ENCODE data around the gene CNOT2. TPM values are rescaled to one million over a fixed set of nuclear protein-coding genes. Genes with fewer than 3 reads are reported as not detected.

The CNOT2 gene
- total RNA-seq, 1 experiment from 2014 or later, result 49.3 TPM

DNA sequence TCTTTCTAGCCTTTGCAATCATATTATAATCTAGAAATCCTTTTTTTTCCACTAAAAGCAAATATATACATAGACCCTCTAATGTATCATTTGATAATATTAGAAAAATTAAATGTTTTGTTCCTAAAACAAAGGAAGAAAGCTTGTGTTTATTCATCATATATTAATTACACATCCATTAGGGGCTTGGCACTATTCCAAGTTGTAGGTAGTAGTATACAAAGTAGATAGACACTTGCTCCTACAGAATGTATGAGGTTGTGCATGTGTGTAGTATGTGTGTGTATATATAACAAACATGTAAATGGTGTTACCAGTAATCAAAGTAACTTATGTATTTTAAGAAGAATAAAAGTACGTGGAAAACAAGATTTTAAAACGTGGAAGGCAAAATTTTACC lies 107.8 kb downstream of the CNOT2 start:
- TF ChIP-seq POLR2AphosphoS5 (IDR thresholded peaks at IDR 0.05; ENCODE audit: low read depth, low read length), result no peak
- TF ChIP-seq TCF7L2 (IDR thresholded peaks at IDR 0.05; ENCODE audit: low read depth, low read length), result no peak
- TF ChIP-seq SIN3A (IDR thresholded peaks at IDR 0.05; ENCODE audit: borderline replicate concordance, insufficient read depth, low read depth, low read length), result no peak
- intact Hi-C loops (cut with micrococcal nuclease; ENCODE audit: unreplicated experiment), result no loop called here
- no TSS peak for BruUV-seq (replicated peaks)

DNA sequence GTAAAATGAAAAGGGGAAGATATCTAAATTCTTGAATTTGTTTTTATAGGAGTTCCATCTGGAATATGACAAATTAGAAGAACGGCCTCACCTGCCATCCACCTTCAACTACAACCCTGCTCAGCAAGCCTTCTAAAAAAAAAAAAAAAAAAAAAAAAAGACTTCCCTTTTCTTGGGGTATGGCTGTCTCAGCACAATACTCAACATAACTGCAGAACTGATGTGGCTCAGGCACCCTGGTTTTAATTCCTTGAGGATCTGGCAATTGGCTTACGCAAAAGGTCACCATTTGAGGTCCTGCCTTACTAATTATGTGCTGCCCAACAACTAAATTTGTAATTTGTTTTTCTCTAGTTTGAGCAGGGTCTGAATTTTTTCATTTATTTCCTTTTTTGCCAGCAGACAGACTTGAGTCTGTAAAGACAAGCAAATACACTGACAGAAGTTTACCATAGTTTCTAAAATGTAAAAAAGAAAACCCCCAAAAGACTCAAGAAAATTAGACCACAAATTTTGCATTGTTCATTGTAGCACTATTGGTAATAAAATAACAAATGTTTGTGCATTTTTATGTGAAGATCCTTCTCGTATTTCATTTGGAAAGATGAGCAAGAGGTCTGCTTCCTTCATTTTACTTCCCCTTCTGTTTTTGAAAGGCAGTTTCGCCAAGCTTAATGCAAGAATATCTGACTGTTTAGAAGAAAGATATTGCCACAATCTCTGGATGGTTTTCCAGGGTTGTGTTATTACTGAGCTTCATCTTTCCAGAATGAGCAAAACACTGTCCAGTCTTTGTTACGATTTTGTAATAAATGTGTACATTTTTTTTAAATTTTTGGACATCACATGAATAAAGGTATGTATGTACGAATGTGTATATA lies 110.8 kb downstream of the CNOT2 start:
- DNase-seq (ENCODE audit: low read depth, low spot score), result no peak
- Histone ChIP-seq H3K27ac (ENCODE audit: low read length) (no peak overlapping the region), H3K4me1 (ENCODE audit: control insufficient read depth, insufficient read depth, low read length) (no peaks in the 10 kb centered on the region), H3K9me3 (ENCODE audit: control insufficient read depth, insufficient read depth, low read depth, low read length) (no peaks in the 10 kb centered on the region), H3K27me3 (ENCODE audit: control insufficient read depth, insufficient read depth, low read length) (no peaks in the 10 kb centered on the region), H3K4me3 (ENCODE audit: low read depth in 2 of 2, low read length in 2 of 2) (no peak overlapping the region), H3K36me3 (ENCODE audit: control insufficient read depth, insufficient read depth, low read length) (peaks cover 11% of the 10 kb centered on the region)
- intact Hi-C loops (cut with micrococcal nuclease; ENCODE audit: unreplicated experiment), result no loop called here
- TSS peak; percentile 20 for BruUV-seq (replicated peaks)
- ATAC-seq, result no peak
- in situ Hi-C loops (cut with HindIII; ENCODE audit: low pct_unique_long_range_greater_than_20kb, low sequenced_read_pairs), result no loop called here
- CTCF ChIA-PET, result no interaction called here
- TF ChIP-seq SIN3A (IDR thresholded peaks at IDR 0.05; ENCODE audit: borderline replicate concordance, insufficient read depth, low read depth, low read length), result no peak
- TF ChIP-seq, protein P1, sequence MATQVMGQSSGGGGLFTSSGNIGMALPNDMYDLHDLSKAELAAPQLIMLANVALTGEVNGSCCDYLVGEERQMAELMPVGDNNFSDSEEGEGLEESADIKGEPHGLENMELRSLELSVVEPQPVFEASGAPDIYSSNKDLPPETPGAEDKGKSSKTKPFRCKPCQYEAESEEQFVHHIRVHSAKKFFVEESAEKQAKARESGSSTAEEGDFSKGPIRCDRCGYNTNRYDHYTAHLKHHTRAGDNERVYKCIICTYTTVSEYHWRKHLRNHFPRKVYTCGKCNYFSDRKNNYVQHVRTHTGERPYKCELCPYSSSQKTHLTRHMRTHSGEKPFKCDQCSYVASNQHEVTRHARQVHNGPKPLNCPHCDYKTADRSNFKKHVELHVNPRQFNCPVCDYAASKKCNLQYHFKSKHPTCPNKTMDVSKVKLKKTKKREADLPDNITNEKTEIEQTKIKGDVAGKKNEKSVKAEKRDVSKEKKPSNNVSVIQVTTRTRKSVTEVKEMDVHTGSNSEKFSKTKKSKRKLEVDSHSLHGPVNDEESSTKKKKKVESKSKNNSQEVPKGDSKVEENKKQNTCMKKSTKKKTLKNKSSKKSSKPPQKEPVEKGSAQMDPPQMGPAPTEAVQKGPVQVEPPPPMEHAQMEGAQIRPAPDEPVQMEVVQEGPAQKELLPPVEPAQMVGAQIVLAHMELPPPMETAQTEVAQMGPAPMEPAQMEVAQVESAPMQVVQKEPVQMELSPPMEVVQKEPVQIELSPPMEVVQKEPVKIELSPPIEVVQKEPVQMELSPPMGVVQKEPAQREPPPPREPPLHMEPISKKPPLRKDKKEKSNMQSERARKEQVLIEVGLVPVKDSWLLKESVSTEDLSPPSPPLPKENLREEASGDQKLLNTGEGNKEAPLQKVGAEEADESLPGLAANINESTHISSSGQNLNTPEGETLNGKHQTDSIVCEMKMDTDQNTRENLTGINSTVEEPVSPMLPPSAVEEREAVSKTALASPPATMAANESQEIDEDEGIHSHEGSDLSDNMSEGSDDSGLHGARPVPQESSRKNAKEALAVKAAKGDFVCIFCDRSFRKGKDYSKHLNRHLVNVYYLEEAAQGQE (IDR thresholded peaks at IDR 0.05; ENCODE audit: insufficient read depth in 1 of 2, low read depth in 2 of 2, low read length in 1 of 2), result no peak
- TF ChIP-seq TCF7L2 (IDR thresholded peaks at IDR 0.05; ENCODE audit: low read depth, low read length), result no peak
- no peak for TF ChIP-seq CTCF (IDR thresholded peaks at IDR 0.05)
- no peak for TF ChIP-seq POLR2AphosphoS5 (IDR thresholded peaks at IDR 0.05; ENCODE audit: low read depth, low read length)
- POLR2A ChIA-PET, result no interaction called here

More for the DNA sequence above, 107.8 kb downstream of the CNOT2 start:
- ChIA-PET POLR2A (no interaction called here), CTCF (no interaction called here)
- peaks cover 17% of the 10 kb centered on the region for H3K36me3 ChIP-seq (ENCODE audit: control insufficient read depth, insufficient read depth, low read length)
- no peak for DNase-seq (ENCODE audit: low read depth, low spot score)
- no peak for ATAC-seq
- no peak overlapping the region for H3K27ac ChIP-seq (ENCODE audit: low read length)
- H3K9me3 ChIP-seq (ENCODE audit: control insufficient read depth, insufficient read depth, low read depth, low read length), result no peaks in the 10 kb centered on the region
- no peaks in the 10 kb centered on the region for H3K27me3 ChIP-seq (ENCODE audit: control insufficient read depth, insufficient read depth, low read length)
- no peak overlapping the region for H3K4me3 ChIP-seq (ENCODE audit: low read depth in 2 of 2, low read length in 2 of 2)
- in situ Hi-C loops (cut with HindIII; ENCODE audit: low pct_unique_long_range_greater_than_20kb, low sequenced_read_pairs), result no loop called here
- H3K4me1 ChIP-seq (ENCODE audit: control insufficient read depth, insufficient read depth, low read length), result no peaks in the 10 kb centered on the region

GRCh38 chr12:70354787-70355186 lies 111.6 kb downstream of the CNOT2 start:
- intact Hi-C loops (cut with micrococcal nuclease; ENCODE audit: unreplicated experiment) (no loop called here), in situ Hi-C loops (cut with HindIII; ENCODE audit: low pct_unique_long_range_greater_than_20kb, low sequenced_read_pairs) (no loop called here)
- no peaks in the 10 kb centered on the region for H3K4me1 ChIP-seq (ENCODE audit: control insufficient read depth, insufficient read depth, low read length)
- no peak overlapping the region for H3K4me3 ChIP-seq (ENCODE audit: low read depth in 2 of 2, low read length in 2 of 2)
- TF ChIP-seq, protein P1 (IDR thresholded peaks at IDR 0.05; ENCODE audit: insufficient read depth in 1 of 2, low read depth in 2 of 2, low read length in 1 of 2), result no peak
- TF ChIP-seq TCF7L2 (IDR thresholded peaks at IDR 0.05; ENCODE audit: low read depth, low read length) (no peak), CTCF (IDR thresholded peaks at IDR 0.05) (no peak), POLR2AphosphoS5 (IDR thresholded peaks at IDR 0.05; ENCODE audit: low read depth, low read length) (no peak), SIN3A (IDR thresholded peaks at IDR 0.05; ENCODE audit: borderline replicate concordance, insufficient read depth, low read depth, low read length) (no peak)
- no peaks in the 10 kb centered on the region for H3K9me3 ChIP-seq (ENCODE audit: control insufficient read depth, insufficient read depth, low read depth, low read length)
- POLR2A ChIA-PET, result no interaction called here
- CTCF ChIA-PET, result no interaction called here
- no peak overlapping the region for H3K27ac ChIP-seq (ENCODE audit: low read length)
- DNase-seq (ENCODE audit: low read depth, low spot score) (no peak), ATAC-seq (no peak)
- H3K27me3 ChIP-seq (ENCODE audit: control insufficient read depth, insufficient read depth, low read length), result no peaks in the 10 kb centered on the region
- BruUV-seq (replicated peaks), result no TSS peak
- H3K36me3 ChIP-seq (ENCODE audit: control insufficient read depth, insufficient read depth, low read length), result peaks cover 11% of the 10 kb centered on the region
